ENCODE data around the gene ADAM15.

DNA sequence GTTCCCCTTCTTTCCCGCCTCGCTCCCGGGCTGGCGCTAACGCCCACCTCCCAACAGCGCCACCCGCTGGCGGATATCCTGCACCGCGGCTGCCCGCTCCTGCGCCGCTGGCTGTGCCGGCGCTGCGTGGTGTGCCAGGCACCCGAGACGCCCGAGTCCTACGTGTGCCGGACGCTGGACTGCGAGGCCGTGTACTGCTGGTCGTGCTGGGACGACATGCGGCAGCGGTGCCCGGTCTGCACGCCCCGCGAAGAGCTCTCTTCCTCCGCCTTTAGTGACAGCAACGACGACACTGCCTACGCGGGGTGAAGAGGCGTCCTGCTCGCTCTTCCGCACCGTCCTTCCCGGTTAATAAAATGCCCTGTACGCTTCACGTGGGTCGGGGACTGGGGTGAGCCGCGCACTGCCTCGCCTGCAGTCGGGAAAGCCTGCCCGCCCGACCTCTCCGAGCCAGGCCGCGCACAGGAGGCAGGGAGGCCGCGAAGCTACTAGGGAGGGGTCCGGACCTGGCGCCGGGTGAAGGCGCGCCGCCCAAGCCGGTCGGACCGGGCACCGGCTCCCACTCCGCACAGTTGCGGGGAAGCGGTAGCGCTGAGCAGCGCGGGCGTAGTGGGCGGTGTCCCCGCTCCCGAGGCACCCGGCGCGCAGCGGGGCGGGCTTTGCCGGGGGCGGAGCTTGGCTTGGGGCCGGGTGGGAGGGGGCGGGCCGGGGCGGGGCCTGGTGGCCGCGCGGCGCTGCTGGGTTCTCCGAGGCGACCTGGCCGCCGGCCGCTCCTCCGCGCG, at the start of gene ADAM15:
- peak; percentile 95 for TF ChIP-seq CTCF (IDR thresholded peaks at IDR 0.05; ENCODE audit: low read depth, low read length)
- TF ChIP-seq EZH2phosphoT487 (IDR thresholded peaks at IDR 0.05; ENCODE audit: low read depth), result no peak
